HepG2 (cell line): ENCODE measurements around the gene FMO1.

Source experiments
- POLR2A ChIP-seq, 2 experiments: IDR thresholded peaks; 2 replicates each; pipeline ENCODE4 v1.6.1; 2011; ENCODE audit warnings: low read depth in 2 of 2, low read length in 2 of 2, mild to moderate bottlenecking in 1 of 2, moderate library complexity in 1 of 2; ENCODE audit not compliant: insufficient read depth in 1 of 2
- POLR2AphosphoS5 ChIP-seq: IDR thresholded peaks from 2 replicates; pipeline ENCODE4 v1.6.1; 2012; ENCODE audit warnings: low read depth, low read length
- TEAD2 ChIP-seq: sonication (generic); formaldehyde crosslinking; IDR thresholded peaks from 2 replicates; pipeline ENCODE4 v1.9.0; 2021; ENCODE audit warnings: missing genetic modification reagents
- ZNF678 ChIP-seq: sonication (generic); formaldehyde crosslinking; IDR thresholded peaks from 2 replicates; pipeline ENCODE4 v1.4.0; 2020; ENCODE audit warnings: mild to moderate bottlenecking, missing genetic modification reagents
- TF ChIP-seq, protein P1 (sequence below): sonication (generic); formaldehyde crosslinking; IDR thresholded peaks from 2 replicates; pipeline ENCODE4 v1.5.0; 2020; ENCODE audit warnings: mild to moderate bottlenecking, missing genetic modification reagents, moderate library complexity

DNA sequence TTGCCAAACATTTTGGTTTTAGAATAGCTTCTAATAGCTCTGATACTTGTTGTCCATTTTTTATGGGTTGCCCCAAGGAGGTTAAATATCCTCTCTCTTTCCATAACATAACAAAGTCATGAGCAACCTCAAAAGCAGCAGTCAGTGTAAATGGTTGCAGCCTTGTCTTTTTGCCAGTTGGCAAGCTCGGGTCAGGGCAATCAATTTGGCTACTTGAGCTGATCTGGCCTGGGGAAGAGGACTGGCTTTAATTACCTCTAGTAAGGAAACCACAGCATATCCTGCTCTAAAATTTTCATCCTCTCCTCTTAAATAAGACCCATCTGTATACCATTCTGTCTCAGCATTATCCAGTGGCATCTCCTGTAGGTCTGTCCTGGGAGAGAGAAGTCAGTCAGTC is 44.5 kb downstream of the FMO1 start:
- no peak for TF ChIP-seq ZNF678 (CRISPR knock-in tag)
- no peak for TF ChIP-seq TEAD2 (CRISPR knock-in tag)
- TF ChIP-seq, protein P1, sequence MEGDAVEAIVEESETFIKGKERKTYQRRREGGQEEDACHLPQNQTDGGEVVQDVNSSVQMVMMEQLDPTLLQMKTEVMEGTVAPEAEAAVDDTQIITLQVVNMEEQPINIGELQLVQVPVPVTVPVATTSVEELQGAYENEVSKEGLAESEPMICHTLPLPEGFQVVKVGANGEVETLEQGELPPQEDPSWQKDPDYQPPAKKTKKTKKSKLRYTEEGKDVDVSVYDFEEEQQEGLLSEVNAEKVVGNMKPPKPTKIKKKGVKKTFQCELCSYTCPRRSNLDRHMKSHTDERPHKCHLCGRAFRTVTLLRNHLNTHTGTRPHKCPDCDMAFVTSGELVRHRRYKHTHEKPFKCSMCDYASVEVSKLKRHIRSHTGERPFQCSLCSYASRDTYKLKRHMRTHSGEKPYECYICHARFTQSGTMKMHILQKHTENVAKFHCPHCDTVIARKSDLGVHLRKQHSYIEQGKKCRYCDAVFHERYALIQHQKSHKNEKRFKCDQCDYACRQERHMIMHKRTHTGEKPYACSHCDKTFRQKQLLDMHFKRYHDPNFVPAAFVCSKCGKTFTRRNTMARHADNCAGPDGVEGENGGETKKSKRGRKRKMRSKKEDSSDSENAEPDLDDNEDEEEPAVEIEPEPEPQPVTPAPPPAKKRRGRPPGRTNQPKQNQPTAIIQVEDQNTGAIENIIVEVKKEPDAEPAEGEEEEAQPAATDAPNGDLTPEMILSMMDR (CRISPR knock-in tag), result no peak
- no peak for TF ChIP-seq POLR2A (IDR thresholded peaks at IDR 0.05; ENCODE audit: insufficient read depth in 1 of 2, low read depth in 2 of 2, low read length in 2 of 2)
- TF ChIP-seq POLR2AphosphoS5, result no peak
